Parathyroid adenoma (tissue), 2 donors: ENCODE data around the gene SUSD4.

ENCODE experiments used
- H2AFZ ChIP-seq: fragments of 300-600 bp; sonication (generic); one replicate; pipeline ENCODE4 v1.7.0; 2017; ENCODE audit warnings: antibody characterized with exemption, mild to moderate bottlenecking
- H3K27ac ChIP-seq: fragments of 300-600 bp; sonication (generic); one replicate; pipeline ENCODE4 v1.7.0; 2017
- H3K27me3 ChIP-seq: fragments of 300-600 bp; sonication (generic); one replicate; pipeline ENCODE4 v1.7.0; 2017; ENCODE audit warnings: low read length; ENCODE audit not compliant: control insufficient read depth, insufficient read depth
- H3K36me3 ChIP-seq: fragments of 300-600 bp; sonication (generic); one replicate; pipeline ENCODE4 v1.7.0; 2017; ENCODE audit warnings: low read length; ENCODE audit not compliant: control insufficient read depth, insufficient read depth
- H3K4me1 ChIP-seq: fragments of 300-600 bp; sonication (generic); one replicate; pipeline ENCODE4 v1.7.0; 2017; ENCODE audit warnings: control low read depth
- H3K4me2 ChIP-seq: fragments of 300-600 bp; sonication (generic); one replicate; pipeline ENCODE4 v1.7.0; 2017; ENCODE audit warnings: low read length
- H3K4me3 ChIP-seq: fragments of 300-600 bp; sonication (generic); one replicate; pipeline ENCODE4 v1.7.0; 2017; ENCODE audit warnings: low read depth, low read length
- H3K79me2 ChIP-seq: fragments of 300-600 bp; sonication (generic); one replicate; pipeline ENCODE4 v1.7.0; 2017; ENCODE audit warnings: control low read depth
- H3K9ac ChIP-seq: fragments of 300-600 bp; sonication (generic); one replicate; pipeline ENCODE4 v1.7.0; 2017; ENCODE audit warnings: mild to moderate bottlenecking
- H3K9me3 ChIP-seq: fragments of 300-600 bp; sonication (generic); one replicate; pipeline ENCODE4 v1.7.0; 2017; ENCODE audit warnings: low read length; ENCODE audit not compliant: control insufficient read depth
- TF ChIP-seq, protein P1 (sequence below): fragments of 300-600 bp; sonication (generic); IDR thresholded peaks from one replicate; pipeline ENCODE4 v1.7.0; 2017; ENCODE audit warnings: antibody characterized with exemption, mild to moderate bottlenecking
- donor health status: primary hyperparathyroidism.

Gene SUSD4

DNA sequence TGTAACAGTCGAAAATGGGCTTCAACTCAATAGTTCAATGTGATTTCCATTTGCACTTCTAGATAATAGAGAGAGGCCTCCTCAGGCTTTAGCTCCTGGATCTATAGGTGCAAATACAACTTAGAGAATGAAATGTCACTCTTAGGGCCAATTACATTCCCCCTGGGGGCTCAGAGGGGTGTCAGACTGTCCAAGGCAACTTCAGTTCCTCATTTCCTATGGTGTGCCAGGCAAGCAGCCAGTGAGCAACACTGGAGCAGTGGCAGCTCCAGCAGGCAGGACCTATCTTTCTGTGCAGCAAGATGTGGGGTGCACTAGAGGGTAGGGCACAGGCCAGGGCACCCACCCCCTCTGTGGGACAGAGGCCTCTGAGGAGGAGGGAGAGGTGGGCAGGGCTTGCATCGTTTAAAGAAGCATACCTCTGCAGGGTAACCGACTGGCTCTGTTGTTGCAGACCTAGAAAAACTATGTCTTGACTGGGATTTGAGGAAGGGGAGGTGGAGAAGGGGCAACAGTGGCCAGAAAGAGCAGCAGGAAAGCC, 97.3 kb downstream of the SUSD4 start:
- Histone ChIP-seq H3K4me3 (no peak overlapping the region), H3K27ac (no peak overlapping the region), H3K9ac (no peak overlapping the region), H3K9me3 (no peaks in the 10 kb centered on the region), H3K27me3 (no peaks in the 10 kb centered on the region), H3K4me1 (no peaks in the 10 kb centered on the region), H2AFZ (no peak overlapping the region), H3K79me2 (no peaks in the 10 kb centered on the region), H3K4me2 (no peak overlapping the region), H3K36me3 (no peaks in the 10 kb centered on the region)
- TF ChIP-seq, protein P1, sequence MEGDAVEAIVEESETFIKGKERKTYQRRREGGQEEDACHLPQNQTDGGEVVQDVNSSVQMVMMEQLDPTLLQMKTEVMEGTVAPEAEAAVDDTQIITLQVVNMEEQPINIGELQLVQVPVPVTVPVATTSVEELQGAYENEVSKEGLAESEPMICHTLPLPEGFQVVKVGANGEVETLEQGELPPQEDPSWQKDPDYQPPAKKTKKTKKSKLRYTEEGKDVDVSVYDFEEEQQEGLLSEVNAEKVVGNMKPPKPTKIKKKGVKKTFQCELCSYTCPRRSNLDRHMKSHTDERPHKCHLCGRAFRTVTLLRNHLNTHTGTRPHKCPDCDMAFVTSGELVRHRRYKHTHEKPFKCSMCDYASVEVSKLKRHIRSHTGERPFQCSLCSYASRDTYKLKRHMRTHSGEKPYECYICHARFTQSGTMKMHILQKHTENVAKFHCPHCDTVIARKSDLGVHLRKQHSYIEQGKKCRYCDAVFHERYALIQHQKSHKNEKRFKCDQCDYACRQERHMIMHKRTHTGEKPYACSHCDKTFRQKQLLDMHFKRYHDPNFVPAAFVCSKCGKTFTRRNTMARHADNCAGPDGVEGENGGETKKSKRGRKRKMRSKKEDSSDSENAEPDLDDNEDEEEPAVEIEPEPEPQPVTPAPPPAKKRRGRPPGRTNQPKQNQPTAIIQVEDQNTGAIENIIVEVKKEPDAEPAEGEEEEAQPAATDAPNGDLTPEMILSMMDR: no peak

DNA sequence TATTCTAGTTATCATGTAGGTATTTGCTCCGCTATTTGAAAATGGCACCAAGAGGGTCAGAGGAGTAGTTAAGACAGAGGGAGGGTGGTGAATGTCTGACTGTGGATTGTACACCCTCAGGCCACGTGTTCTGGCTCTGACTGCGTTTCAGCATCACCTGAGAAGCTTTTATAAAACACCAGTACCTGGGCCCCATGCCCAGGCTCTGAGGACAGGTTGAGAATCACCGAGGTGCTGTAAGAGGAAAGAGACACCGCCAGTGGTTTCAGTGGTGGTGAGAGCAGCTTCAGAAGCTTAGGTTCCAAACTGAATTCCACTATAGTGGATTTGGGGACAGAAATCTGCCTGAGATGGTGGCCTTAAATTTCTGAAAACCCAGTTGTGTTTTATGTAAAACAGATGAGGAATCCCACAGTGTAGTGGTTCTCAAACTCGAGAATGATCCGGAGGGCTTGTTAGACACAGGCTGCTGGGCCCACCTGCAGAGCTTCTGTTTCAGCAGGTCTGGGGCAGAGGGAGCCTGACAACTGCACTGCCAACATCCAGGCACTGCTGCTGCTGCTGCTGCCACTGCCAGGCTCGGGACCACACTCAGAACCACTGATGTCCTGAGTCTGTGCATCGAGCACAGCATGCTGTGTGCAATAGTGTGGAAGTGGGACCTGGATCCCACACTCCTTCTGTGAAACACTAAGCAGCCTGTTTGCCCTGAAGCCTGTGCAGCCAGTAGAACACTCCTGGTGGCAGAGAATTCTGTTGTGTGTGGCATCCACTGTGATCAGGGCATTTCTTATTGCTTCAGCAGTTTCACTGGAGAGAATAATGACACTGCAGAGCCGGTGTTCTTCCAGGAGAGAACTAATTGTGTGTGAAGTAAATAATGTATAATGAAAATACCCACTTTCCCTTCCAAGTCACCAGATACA, 98.7 kb downstream of the SUSD4 start:
- Histone ChIP-seq H3K27ac (no peak overlapping the region), H3K4me2 (no peak overlapping the region), H3K79me2 (no peaks in the 10 kb centered on the region), H3K9me3 (no peaks in the 10 kb centered on the region), H3K4me1 (no peaks in the 10 kb centered on the region), H3K9ac (no peak overlapping the region), H3K27me3 (no peaks in the 10 kb centered on the region), H3K36me3 (no peaks in the 10 kb centered on the region), H2AFZ (no peak overlapping the region), H3K4me3 (no peak overlapping the region)
- TF ChIP-seq, protein P1: no peak

DNA sequence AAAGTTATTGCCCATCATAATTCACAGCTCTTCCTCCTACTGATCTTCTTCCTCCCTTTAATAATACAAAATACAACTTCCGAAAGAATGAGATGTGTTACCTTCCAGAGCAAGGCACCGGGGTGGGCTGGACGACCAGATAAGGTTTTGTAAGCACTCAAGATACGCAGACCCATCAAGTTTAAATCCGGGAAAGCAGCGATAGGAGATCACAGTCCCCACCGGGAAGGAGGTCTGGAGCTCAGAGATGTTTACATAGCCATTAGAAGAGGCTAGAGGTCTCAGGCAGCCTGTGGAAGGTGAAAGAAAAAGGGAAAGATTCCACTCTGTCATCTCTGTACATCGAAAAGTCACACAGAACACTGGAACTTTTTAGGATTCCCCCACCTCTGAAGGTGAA, 99.4 kb downstream of the SUSD4 start:
- H3K9me3 ChIP-seq: no peaks in the 10 kb centered on the region
- no peaks in the 10 kb centered on the region for H3K4me1 ChIP-seq
- TF ChIP-seq, protein P1: no peak
- no peak overlapping the region for H3K4me3 ChIP-seq
- H2AFZ ChIP-seq: no peak overlapping the region
- H3K27ac ChIP-seq: no peak overlapping the region
- no peaks in the 10 kb centered on the region for H3K79me2 ChIP-seq
- no peaks in the 10 kb centered on the region for H3K27me3 ChIP-seq
- no peak overlapping the region for H3K4me2 ChIP-seq
- H3K36me3 ChIP-seq: no peaks in the 10 kb centered on the region
- H3K9ac ChIP-seq: no peak overlapping the region

DNA sequence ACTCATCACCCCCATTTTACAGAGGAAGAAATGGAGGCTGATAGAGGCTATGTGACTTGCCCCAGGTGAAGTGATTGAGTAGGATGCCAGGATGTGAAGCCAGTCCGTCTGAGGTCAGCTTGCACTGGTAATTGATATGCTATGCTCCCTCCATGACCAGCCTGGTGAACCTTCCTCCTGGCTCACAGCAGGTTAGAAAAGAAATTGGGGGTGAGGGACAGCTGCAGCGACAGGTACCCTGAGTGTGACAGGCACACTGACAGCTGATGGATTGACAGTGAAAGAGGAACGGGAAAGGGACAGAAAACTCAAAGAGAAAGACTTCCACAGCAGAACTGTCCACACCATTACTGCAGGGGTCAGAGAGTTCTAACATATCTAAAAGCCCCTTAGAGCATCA, 102.1 kb downstream of the SUSD4 start:
- Histone ChIP-seq H3K9ac (no peak overlapping the region), H3K79me2 (no peaks in the 10 kb centered on the region), H3K36me3 (no peaks in the 10 kb centered on the region), H3K9me3 (no peaks in the 10 kb centered on the region), H3K4me2 (no peak overlapping the region), H3K27ac (no peak overlapping the region), H3K4me3 (no peak overlapping the region), H2AFZ (no peak overlapping the region), H3K4me1 (no peaks in the 10 kb centered on the region), H3K27me3 (no peaks in the 10 kb centered on the region)
- TF ChIP-seq, protein P1: no peak
